GM23248 (cell line): ENCODE data around the gene TAF1. TPM values are rescaled to one million over a fixed set of nuclear protein-coding genes. Genes with fewer than 3 reads are reported as not detected.
A peak's percentile ranks its signal among the peaks of the same experiment; 100 is the strongest.
"Not testable (repeated sequence)": the region's sequence is repeated elsewhere in the genome, so short reads cannot be mapped to it uniquely, and the experiment has no call there.

ENCODE experiments used
- DNase-seq: peaks from one replicate; pipeline ENCODE4 v3.0.0-alpha.2; 2015
- H2AFZ ChIP-seq: fragments of 200-600 bp; sonication (generic); 2 replicates; pipeline ENCODE4 v1.6.1; 2016; ENCODE audit warnings: antibody characterized with exemption
- H3F3A ChIP-seq: fragments of 200-600 bp; sonication (generic); 2 replicates; pipeline ENCODE4 v1.6.1; 2016; ENCODE audit warnings: mild to moderate bottlenecking, antibody characterized with exemption, mixed run types; ENCODE audit not compliant: insufficient read depth
- H3K27ac ChIP-seq: fragments of 200-600 bp; sonication (generic); 2 replicates; pipeline ENCODE4 v1.5.1; 2016; ENCODE audit warnings: mild to moderate bottlenecking
- H3K27me3 ChIP-seq: fragments of 200-600 bp; sonication (generic); replicated peaks from 2 replicates; pipeline ENCODE4 v1.6.1; 2016; ENCODE audit warnings: mild to moderate bottlenecking; ENCODE audit not compliant: insufficient read depth
- H3K36me3 ChIP-seq: fragments of 200-600 bp; sonication (generic); 2 replicates; pipeline ENCODE4 v1.6.1; 2016; ENCODE audit warnings: low read depth, mild to moderate bottlenecking
- H3K4me1 ChIP-seq: fragments of 200-600 bp; sonication (generic); 2 replicates; pipeline ENCODE4 v1.6.1; 2016; ENCODE audit warnings: mild to moderate bottlenecking; ENCODE audit not compliant: insufficient read depth
- H3K4me2 ChIP-seq: fragments of 200-600 bp; sonication (generic); one replicate; pipeline ENCODE4 v1.6.1; 2016; ENCODE audit warnings: mild to moderate bottlenecking; ENCODE audit not compliant: unreplicated experiment
- H3K4me3 ChIP-seq: fragments of 200-600 bp; sonication (generic); 2 replicates; pipeline ENCODE4 v1.5.1; 2016; ENCODE audit warnings: mild to moderate bottlenecking
- H3K79me2 ChIP-seq: fragments of 200-600 bp; sonication (generic); 2 replicates; pipeline ENCODE4 v1.6.1; 2016; ENCODE audit warnings: mild to moderate bottlenecking; ENCODE audit not compliant: insufficient read depth
- H3K9ac ChIP-seq: fragments of 200-600 bp; sonication (generic); 2 replicates; pipeline ENCODE4 v1.6.1; 2016; ENCODE audit warnings: mild to moderate bottlenecking
- H3K9me2 ChIP-seq: fragments of 200-600 bp; sonication (generic); 2 replicates; pipeline ENCODE4 v1.6.1; 2016; ENCODE audit warnings: mixed run types, mild to moderate bottlenecking, moderate library complexity; ENCODE audit not compliant: insufficient read depth
- H3K9me3 ChIP-seq: fragments of 200-600 bp; sonication (generic); one replicate; pipeline ENCODE4 v1.6.1; 2017; ENCODE audit warnings: low read depth
- H4K20me1 ChIP-seq: fragments of 200-600 bp; sonication (generic); 2 replicates; pipeline ENCODE4 v1.6.0; 2016; ENCODE audit not compliant: insufficient read depth
- EZH2 ChIP-seq: fragments of 200-600 bp; sonication (generic); IDR thresholded peaks from 2 replicates; pipeline ENCODE4 v1.6.1; 2018; ENCODE audit warnings: antibody characterized with exemption, mild to moderate bottlenecking; ENCODE audit not compliant: insufficient read depth, poor library complexity, severe bottlenecking
- EZH2phosphoT487 ChIP-seq: fragments of 200-600 bp; sonication (generic); IDR thresholded peaks from 2 replicates; pipeline ENCODE4 v1.6.1; 2018; ENCODE audit warnings: antibody characterized with exemption, moderate library complexity, mild to moderate bottlenecking, low read depth; ENCODE audit not compliant: insufficient read depth
- WGBS, 2 experiments: methylation state at CpG; one replicate each; pipeline ENCODE4 v1.1.6; 2015 to 2017; ENCODE audit warnings: low lambda C conversion rate in 2 of 2, low coverage in 1 of 2; ENCODE audit errors: missing lambda C conversion rate in 2 of 2; 5-methylcytosine and 5-hydroxymethylcytosine counted together
- in situ Hi-C: fragments of 300-500 bp; cut with MboI; formaldehyde crosslinking; loops from 2 replicates; pipeline ENCODE4 v1.15.0; 2020
- polyA plus RNA-seq: library from polyadenylated mRNA; unstranded; fragments of >200 nt; fragmentation: Nextera tagmentation; extraction: Ambion mirVana; gene quantifications from 2 replicates; pipeline ENCODE4 v1.2.1, GENCODE V29; 2016
- total RNA-seq: library from RNA; depleted of rRNA; stranded (reverse); fragments of >200 nt; shearing (Covaris generic); gene quantifications from 2 replicates; pipeline ENCODE4 v1.2.3, GENCODE V29; 2014

The TAF1 gene
- total and polyA plus RNA-seq, 2 experiments from 2014 or later: 5.3 to 12.5 TPM

GRCh38 chrX:71492231-71493065 is 126.3 kb downstream of the TAF1 start:
- H3K9me3 ChIP-seq: no peaks in the 10 kb centered on the region
- H3F3A ChIP-seq: 0 out of 2 replicates have a peak, but pooled peaks cover 4% of the 10 kb centered on the region
- H3K4me3 ChIP-seq: peak overlapping the region; percentile 75
- peak; percentile 80 for DNase-seq
- no peaks in the 10 kb centered on the region for H3K9me2 ChIP-seq
- no peak overlapping the region for H3K27ac ChIP-seq
- H3K36me3 ChIP-seq: no peaks in the 10 kb centered on the region
- in situ Hi-C loops: no loop called here
- H4K20me1 ChIP-seq: no peaks in the 10 kb centered on the region
- H3K27me3 ChIP-seq: no peaks in the 10 kb centered on the region
- peak overlapping the region; percentile 83 for H3K4me2 ChIP-seq
- H2AFZ ChIP-seq: peak overlapping the region; percentile 81
- TF ChIP-seq EZH2phosphoT487 (no peak), EZH2 (no peak)
- H3K4me1 ChIP-seq: no peaks in the 10 kb centered on the region
- WGBS, 2 experiments: 1 to 3% methylated on average over 24 to 32 of the region's 76 CpGs
- H3K79me2 ChIP-seq: no peaks in the 10 kb centered on the region
- H3K9ac ChIP-seq: peak overlapping the region; percentile 84

- in situ Hi-C loops: no loop called here
- Histone ChIP-seq H2AFZ (peak overlapping the region; percentile 81), H3K36me3 (no peaks in the 10 kb centered on the region), H3K9me3 (no peaks in the 10 kb centered on the region), H3K79me2 (no peaks in the 10 kb centered on the region), H3K27me3 (no peaks in the 10 kb centered on the region), H3K9me2 (no peaks in the 10 kb centered on the region), H3F3A (0 out of 2 replicates have a peak, but pooled peaks cover 4% of the 10 kb centered on the region), H3K27ac (no peak overlapping the region), H3K4me1 (no peaks in the 10 kb centered on the region), H3K9ac (peak overlapping the region; percentile 84), H3K4me3 (peak overlapping the region; percentile 75), H4K20me1 (no peaks in the 10 kb centered on the region), H3K4me2 (peak overlapping the region; percentile 83)
- 62 to 78% methylated on average over 9 to 16 of the region's 16 CpGs for WGBS, 2 experiments
- TF ChIP-seq EZH2: no peak
- TF ChIP-seq EZH2phosphoT487: no peak
- DNase-seq: peak; percentile 13
Observed at GRCh38 chrX:71493111-71493613, 127.0 kb downstream of the TAF1 start.

GRCh38 chrX:71495979-71496378 is 129.8 kb downstream of the TAF1 start:
- H3K27me3 ChIP-seq, H3F3A ChIP-seq, H3K79me2 ChIP-seq, H3K9me3 ChIP-seq, H4K20me1 ChIP-seq, H3K4me2 ChIP-seq, H2AFZ ChIP-seq, H3K4me1 ChIP-seq, H3K9ac ChIP-seq, H3K4me3 ChIP-seq, DNase-seq, H3K27ac ChIP-seq, H3K36me3 ChIP-seq, in situ Hi-C loops, H3K9me2 ChIP-seq: not testable (repeated sequence)
- 82 to 100% methylated on average over 3 of the region's 3 CpGs for WGBS, 2 experiments

- Histone ChIP-seq H3K79me2 (no peaks in the 10 kb centered on the region), H3K9ac (no peak overlapping the region), H3K27me3 (no peaks in the 10 kb centered on the region), H3K4me3 (no peak overlapping the region), H3K9me2 (no peaks in the 10 kb centered on the region), H3K36me3 (no peaks in the 10 kb centered on the region), H3K4me2 (no peak overlapping the region), H3K27ac (no peak overlapping the region), H3F3A (0 out of 2 replicates have a peak, but pooled peaks cover 4% of the 10 kb centered on the region), H4K20me1 (no peaks in the 10 kb centered on the region), H3K4me1 (no peaks in the 10 kb centered on the region), H2AFZ (no peak overlapping the region), H3K9me3 (no peaks in the 10 kb centered on the region)
- no peak for TF ChIP-seq EZH2
- no peak for TF ChIP-seq EZH2phosphoT487
- no peak for DNase-seq
- in situ Hi-C loops: no loop called here
- WGBS, 2 experiments: 94 to 96% methylated on average over 3 of the region's 3 CpGs
Observed at GRCh38 chrX:71496476-71496875, 130.3 kb downstream of the TAF1 start.

GRCh38 chrX:71502080-71502479 is 135.9 kb downstream of the TAF1 start:
- H3F3A ChIP-seq, H3K4me2 ChIP-seq, H3K9me3 ChIP-seq, H3K36me3 ChIP-seq, DNase-seq, H3K4me1 ChIP-seq, H3K4me3 ChIP-seq, H3K27ac ChIP-seq, H2AFZ ChIP-seq, H3K27me3 ChIP-seq, H3K9me2 ChIP-seq, H3K79me2 ChIP-seq, H4K20me1 ChIP-seq, in situ Hi-C loops, H3K9ac ChIP-seq: not testable (repeated sequence)
- WGBS, 2 experiments: 80 to 97% methylated on average over 4 to 5 of the region's 5 CpGs
